HK-2 (cell line): ENCODE measurements around the gene MCAM.

ENCODE experiments used
- DNase-seq: peaks from one replicate; pipeline ENCODE4 v3.0.0-alpha.2; 2018; ENCODE audit not compliant: unreplicated experiment

Gene MCAM, protein sequence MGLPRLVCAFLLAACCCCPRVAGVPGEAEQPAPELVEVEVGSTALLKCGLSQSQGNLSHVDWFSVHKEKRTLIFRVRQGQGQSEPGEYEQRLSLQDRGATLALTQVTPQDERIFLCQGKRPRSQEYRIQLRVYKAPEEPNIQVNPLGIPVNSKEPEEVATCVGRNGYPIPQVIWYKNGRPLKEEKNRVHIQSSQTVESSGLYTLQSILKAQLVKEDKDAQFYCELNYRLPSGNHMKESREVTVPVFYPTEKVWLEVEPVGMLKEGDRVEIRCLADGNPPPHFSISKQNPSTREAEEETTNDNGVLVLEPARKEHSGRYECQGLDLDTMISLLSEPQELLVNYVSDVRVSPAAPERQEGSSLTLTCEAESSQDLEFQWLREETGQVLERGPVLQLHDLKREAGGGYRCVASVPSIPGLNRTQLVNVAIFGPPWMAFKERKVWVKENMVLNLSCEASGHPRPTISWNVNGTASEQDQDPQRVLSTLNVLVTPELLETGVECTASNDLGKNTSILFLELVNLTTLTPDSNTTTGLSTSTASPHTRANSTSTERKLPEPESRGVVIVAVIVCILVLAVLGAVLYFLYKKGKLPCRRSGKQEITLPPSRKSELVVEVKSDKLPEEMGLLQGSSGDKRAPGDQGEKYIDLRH

DNA sequence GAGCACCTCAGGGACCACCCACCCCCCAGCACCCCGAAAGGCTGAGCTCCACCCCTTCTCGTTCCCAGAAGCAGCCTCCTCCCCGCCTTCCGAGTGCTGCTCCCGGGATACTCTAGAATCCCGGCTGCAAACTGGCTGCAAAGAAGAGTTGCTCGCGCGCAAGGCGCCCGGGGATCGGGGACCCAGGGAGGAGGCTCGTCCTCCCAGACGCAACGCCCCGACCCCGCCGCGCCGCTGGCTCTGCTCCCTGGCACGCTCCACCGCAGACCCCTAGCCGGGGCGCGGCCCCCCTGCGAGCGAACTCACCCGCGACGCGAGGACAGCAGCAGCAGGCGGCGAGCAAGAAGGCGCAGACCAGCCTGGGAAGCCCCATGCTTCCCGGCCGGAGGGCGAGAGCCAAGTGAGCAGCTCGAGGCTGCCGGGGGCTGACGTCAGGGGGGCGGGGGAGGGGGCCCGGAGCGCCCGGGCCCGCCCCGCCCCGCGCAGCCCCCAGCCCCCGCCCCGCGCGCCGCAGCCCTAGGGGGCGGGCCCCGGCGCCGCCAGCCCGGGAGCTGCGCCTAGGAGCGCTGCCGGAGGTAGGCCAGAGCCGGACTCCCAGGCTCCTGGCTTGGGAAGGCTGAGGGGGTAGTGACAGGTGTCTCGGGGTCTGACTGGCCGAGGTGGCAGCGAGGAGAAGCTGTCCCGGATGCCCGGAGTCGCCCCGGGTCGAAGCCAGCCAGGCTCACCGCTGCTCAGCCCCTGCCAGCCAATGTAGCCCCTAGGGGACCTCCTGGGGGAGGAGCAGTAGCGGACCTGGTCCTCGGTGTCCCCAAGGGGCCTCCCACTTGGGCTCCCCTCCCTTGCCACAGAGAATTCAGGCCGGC, at the start of gene MCAM:
MCAM (minus strand) TSS at position 402 of the 863 bp plus-strand sequence; CDS start at position 373, 29 bp downstream.
- peak; percentile 49 for DNase-seq

GRCh38 chr11:119365071-119365591, 48.2 kb upstream of the MCAM start:
- DNase-seq: no peak

DNA sequence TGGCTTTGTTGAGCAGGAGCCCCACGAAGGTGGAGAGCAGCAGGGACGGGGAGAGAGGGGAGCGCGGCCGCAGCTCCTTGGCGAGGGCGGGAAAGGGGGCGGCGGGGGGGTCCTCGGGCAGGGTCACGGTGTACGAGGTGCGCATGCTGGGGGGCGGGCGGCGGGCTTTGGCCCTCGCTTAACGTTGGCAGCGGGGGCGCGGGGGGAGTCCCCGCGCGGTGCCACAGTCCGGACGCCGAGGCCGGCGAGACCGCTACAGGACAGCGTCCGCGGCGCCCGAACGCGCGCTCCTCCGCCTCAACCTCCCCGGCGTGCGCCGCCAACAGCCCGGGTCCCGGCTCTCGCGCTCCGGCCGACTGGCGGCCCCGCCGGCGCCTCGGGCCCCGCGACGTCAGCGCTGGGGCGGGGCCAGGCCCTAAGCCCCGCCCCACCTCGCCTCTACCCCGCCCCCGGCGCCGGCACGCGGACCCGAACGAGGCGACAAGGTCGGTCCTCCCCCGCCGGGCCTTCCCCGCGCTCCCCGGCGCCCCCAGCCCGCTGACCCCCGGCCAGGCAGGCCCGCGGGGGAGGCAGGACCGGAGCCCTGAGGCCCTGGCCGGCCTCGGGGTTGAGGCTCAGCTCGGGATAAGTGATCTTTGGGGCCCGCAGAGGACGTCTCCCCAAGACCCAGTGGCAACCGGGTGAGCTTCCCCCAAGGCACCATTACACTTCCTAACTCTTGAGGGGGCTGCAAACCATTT, 47.1 kb upstream of the MCAM start:
- DNase-seq: peak; percentile 49

DNA sequence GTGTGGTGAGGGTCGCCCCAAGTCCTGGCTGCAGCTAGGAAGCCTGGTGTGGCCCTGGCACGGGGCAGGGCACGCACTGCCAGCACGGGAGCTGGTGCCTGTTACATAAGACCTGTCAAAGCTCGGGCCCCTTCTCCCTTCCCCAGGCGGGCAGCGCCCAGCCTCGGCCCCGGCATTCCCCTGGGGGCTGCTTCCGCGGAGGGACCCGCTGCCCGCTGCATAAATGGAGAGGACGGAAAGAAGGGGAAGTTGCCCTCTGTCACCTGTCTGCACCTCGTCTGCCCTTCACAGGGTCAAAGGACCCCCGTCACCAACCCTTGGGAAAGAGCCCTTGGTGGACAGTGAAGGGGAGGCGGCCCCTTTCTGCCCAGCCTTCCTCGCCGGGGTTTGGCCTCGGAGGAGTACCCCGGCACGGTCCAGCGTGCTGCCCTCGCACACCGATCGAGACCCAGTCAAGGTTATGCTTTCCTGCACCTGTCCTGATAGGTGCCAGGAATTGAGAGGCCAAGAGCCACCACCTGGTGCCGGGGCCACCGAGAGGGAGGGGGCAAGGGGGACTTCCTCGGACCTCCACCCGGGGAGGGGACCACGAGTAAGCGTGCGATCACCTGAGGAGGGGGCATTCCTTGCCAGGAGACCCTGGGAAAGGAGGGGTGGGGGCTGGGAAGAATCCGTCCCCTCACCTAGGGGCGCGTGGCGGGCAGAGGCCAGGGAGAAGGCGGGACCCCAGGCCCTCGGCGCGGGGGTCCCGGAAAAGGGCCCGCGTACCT, 46.3 kb upstream of the MCAM start:
- DNase-seq: no peak

DNA sequence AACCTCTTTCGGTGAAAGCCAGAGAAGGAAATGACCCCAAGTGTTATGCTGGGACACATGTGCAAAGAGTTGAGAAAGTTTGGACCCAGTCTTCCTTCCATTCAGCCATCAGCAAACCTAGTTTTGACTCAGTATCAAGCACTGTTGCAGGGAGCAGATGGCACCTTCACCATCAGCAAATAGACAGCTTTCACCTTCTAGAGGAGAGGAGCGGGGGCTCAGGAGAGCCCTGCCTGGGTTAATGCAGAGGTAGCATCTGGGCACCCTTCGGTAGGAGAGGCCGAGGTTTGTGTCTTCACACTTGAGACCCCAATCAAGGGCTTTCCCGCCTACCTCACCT, 45.8 kb upstream of the MCAM start:
- no peak for DNase-seq

GRCh38 chr11:119361941-119362725, 45.2 kb upstream of the MCAM start:
- DNase-seq: no peak

GRCh38 chr11:119361056-119361787, 44.3 kb upstream of the MCAM start:
- DNase-seq: peak; percentile 71

DNA sequence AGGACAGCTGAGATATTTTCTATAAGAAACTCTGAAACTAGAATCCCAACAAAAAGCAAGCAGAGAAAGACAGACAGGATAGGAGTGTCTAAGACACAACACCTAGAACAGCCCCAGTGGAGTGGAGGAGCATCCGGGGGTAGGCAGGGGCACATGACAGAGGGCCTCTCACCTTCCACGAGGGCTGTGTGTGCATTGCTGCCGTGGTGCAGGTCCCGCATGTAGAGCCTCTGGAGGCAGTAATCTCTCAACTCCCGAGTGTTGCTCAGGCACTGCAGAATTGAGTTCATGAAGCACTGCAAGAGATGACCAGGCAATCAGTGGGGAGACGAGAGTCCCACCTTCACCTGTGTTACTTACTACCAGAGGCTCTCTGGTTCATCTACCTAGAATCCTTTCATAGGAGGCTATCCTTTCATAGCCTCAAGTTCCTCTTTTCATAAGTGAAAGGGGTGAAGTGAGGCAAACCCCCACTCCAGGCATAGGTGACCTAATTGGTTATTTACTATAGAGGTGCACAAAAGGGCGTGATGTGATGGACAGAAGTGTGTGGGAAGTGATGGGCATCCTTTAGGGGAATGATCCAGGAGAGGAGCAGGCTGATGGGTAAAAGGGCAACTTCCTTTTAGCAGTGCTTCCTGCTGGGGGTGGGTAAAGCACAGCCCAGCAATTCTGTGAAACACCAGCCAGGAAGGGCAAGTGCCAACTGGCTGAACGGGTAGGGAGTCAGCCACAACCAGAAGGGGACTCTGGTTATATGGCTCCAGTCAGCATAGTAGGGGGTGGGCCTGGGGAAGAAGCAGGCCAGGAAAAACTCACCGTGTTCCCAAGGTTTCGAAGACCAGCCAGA, 42.7 kb upstream of the MCAM start:
- no peak for DNase-seq

DNA sequence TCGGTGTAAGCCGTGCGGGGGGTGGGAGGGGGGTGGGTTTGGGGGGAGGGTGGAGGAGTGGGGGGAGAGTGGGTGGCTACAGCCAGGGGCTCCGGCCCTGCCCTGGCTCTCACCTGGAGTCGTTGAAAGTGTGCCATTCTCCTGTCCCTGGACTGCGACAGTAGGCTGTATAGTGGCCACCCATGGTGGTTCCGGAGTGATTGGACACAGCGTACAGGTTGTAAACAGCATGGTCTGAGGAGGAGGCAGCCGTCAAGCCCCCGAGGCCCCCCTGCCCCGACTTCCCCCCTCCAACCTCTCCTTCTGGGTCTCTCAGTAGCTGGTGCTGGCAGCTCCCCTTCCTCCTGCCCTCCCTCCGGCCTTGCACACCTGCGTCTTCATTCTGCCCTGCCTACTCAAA, 40.1 kb upstream of the MCAM start:
- DNase-seq: no peak

DNA sequence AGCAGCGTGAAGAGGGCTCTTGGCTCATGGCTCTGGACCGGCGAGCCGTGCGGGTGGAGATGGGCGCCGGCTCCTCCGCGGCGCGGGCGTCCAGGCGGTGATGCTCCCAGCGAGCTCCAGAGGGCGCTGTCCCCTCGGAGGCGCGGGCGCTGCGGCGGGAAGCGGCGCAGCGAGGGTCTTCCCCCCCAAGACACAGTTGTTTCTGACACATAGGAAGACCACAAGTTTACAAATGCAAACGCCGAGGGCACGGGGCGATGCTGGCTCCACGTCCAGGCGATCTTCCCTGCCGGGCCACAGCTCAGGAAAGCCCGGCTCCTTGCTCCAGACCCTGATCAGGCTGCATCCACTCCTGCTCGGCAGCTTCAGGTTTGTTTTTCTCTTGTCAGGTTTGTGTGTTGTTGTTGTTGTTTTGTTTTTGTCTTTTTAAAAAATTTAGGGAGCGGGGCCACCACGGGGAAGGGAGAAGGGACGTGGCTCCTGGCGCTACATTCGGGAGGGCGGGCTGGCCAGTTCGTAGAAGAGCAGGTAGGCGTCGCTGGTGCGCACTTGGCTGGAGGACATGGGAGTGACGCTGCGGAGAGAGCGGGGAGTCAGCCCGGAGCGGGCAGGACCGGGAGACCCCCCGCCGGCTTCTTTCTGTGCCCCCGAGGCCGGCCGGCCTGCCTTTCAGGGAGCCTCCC, 39.6 kb upstream of the MCAM start:
- no peak for DNase-seq

DNA sequence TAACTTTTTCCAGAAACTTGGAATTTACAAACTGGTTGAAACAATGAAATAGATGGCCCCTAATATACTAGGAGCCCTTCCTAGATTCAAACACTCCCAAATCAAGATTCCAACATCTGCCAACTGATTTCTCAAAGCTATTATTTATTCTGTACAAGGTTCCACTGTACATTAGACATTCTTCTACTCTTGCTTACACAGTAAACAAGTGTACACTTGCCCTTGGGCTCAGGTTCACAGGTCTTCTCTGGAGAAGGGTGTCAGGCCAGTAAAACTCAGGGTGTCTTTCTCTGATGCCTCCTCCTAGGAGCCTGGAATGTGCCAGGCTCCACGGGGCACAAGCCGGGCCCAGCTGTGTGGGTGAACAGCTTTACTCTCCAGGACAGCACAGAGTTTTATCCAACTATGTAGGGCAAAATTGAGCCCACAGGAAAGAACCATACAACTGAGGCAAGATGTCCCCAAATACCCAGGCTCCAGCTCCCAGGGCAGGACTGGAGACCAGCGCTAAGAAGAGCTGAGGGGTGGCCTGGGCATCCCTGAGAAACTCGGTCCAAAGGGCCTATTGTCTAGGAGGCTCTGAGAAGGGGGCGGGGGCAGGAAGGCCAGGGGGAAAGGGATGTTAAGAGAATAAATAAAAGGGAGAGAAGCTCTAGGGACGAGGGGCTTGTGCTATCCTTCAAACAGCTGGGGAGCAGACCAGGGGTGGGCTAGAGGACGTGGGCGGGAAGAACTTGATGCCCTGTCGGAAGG, 38.3 kb upstream of the MCAM start:
- no peak for DNase-seq

DNA sequence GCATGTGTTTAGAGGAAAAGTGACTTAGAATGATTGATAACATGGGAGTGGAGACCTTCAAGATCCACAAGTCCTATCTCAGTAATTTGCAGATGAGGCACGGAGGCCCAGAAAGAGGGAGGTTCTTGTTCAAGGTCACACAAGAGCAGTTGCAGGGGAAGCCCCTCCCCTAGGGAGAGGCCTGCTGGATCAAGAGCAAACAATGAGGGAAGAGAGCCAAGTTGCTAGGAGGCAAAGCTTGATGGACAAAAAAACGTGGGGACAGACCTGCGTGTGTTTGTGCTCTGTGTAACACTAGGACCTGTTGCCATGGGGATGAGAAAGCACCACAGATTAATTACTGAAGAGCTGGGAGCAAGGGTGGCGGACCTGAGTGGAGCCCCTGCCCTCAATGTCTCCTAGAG, 35.9 kb upstream of the MCAM start:
- DNase-seq: no peak

GRCh38 chr11:119351232-119351631, 34.3 kb upstream of the MCAM start:
- no peak for DNase-seq

DNA sequence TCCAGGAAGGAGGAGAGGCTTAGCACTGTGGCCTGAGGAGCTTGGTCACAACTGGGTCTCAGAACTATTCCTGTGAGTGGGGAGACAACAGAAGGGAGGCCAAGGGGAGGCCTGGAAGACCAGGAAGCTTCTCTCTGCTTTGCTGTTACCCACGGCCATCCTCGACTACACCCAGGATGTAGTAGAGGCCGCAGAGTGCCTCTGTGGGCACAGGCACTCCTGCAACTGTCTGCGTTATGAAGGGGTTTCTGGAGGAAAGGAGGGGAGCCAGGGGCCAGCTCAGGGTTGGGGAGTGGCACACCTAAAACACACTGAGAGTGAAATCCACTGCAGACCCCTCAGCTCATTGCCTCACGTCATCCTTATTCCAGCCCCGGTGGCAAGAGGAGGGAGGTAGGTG, 33.4 kb upstream of the MCAM start:
- DNase-seq: no peak

DNA sequence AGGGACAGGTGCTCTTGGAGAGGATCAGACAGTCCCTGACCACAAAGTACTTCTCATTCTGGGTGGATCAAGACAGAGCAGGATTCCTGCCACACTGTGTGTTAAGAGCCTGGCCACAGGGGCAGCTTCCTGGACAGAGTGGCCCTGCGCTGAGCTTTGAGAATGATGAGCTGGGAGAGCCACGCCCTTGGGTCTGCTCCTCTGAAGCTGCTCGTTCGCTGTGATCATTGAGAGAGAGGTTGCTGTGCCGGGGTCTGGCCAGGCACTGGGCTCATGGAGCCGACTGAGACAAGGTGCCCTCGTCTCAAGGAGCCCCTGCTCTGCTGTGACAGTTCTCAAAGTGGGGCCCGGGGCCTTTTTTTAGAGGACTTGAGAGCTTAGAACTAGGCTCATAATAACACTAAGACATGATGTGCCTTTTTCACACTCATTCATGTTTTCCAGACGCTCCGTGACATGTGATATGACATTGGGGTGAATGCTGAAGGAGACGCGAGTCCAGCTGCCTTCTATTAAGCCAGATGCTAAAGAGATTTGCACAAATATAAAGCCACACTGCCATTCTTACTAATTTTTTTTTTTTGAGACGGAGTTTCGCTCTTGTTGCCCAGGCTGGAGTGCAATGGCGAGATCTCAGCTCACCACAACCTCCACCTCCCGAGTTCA, 31.1 kb upstream of the MCAM start:
- no peak for DNase-seq

GRCh38 chr11:119347242-119347641, 30.3 kb upstream of the MCAM start:
- DNase-seq: no peak

GRCh38 chr11:119346605-119347004, 29.7 kb upstream of the MCAM start, which contains the start of gene MFRP:
TSS of gene MFRP (minus strand) at chr11:119346705. CDS start at chr11:119346513, 192 bp downstream.
- DNase-seq: no peak
